Stimulated activated CD8-positive, alpha-beta memory T cell treated with anti-CD3 and anti-CD28 coated beads, Interleukin-15, amount 100 ng/mL, for 24 hours (primary cell): Measurements from ENCODE around the gene CEP170B.
"Not testable (repeated sequence)": the region's sequence is repeated elsewhere in the genome, so short reads cannot be mapped to it uniquely, and the experiment has no call there.

ENCODE experiments used
- DNase-seq: peaks from one replicate; pipeline ENCODE4 v3.0.0-alpha.2; 2020; ENCODE audit warnings: low read depth

CEP170B gene

DNA sequence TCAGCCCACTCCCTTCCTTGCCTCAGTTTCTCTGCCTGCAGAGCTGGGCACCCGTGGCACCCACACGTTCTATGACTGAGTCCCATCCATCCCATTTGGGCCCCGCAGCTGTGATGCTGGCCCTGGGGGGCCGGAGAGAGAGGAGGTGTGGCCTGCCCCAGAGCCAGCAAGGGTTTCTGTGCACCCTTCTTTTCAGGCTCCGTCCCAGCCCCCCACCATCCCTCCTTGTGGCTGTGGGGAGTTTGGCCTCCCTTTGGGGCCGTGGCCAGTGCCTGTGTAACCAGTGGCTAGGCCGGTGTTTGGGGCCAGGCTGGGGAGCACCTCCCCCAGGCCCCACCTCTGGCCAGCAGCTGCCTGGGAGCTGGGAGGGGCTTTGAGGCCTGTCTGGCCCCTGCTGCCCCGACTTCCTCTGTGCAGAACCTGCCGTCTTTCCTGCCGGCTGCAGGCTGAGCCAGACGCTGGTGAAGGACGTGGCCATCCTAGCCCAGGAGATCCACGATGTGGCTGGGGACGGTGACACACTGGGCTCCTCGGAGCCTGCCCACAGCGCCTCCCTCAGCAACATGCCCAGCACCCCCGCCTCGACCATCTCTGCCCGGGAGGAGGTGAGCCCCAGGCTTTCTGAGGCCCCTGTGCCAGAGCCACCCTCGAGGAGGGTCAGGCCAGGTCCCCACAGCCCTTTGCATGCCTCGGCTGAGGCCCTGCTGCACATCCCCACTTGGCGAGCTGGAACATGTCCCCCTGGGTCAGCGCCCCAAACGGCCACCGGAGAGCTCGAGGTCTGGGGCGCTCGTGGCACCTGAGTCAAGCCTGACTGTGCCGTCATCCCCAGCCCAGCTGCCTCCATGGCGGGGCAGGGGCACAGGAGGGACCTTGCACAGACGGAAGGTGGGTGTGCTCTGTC, 27.7 kb downstream of the CEP170B start:
- DNase-seq: no peak

DNA sequence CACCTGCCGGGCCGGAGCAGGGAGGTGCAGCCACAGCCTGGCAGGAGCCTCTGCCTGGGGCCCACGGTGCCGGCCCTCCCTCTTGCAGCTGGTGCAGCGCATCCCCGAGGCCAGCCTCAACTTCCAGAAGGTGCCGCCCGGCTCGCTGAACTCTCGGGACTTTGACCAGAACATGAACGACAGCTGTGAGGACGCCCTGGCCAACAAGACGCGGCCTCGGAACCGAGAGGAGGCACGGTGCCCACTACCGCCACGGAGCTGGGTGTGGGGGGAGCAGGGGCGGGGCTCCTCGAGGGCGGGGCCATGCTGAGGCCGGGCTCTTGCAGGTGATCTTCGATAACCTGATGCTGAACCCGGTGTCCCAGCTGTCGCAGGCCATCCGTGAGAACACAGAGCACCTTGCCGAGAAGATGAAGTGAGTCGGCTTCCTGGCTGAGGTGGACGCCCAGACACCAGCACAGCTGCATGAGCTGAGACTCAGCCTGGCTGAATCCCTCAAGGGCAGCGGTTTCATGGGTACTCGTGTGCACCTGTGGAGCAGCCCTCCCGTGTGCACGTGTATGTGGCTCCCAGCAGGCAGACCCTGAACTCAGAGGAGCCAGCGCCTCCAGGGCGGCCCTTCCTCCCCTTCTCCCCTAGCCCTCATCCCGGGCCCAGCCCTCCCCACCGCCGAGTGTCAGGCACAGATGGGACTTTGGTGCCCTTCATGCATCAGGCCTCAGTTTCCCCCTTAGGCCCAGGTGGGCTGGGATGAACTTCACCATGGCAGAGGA, 28.6 kb downstream of the CEP170B start:
- no peak for DNase-seq

DNA sequence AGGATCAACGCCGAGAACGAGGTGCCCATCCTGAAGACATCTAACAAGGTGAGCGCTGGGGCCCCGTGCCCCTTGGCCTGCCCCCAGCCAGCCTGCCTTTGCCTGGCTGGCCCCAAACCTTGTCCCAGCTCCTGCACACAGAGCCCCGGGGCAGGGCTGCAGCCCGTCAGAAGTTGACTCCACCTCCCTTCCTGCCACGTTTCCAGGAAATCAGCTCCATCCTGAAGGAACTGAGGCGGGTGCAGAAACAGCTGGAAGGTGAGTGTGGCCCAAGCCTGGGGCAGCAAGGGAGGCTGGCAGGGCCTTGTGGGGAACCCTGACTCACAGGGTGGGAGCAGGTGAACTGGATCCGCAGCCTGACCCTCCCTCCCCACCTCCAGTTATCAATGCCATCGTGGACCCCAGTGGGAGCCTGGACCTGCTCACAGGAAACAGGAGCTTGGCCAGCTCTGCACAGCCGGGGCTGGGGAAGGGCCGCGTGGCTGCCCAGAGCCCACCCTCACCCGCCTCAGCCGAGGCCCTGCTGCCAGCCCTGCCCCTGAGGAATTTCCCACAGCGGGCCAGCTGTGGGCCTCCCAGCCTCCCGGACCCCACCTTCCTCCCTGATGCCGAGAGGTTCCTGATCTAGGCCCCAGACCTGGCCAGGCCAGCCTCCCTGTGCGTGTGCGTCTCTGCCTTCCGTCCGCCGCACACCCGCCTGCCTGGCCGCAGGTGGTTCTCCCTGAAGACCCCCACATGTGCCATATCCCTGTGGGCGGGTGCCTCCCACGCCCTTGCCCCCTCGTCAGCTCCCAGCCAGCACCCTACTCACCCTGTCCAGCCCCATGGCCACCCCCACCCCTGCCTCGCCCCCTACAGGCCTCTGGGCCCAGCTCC, 29.5 kb downstream of the CEP170B start:
- no peak for DNase-seq

DNA sequence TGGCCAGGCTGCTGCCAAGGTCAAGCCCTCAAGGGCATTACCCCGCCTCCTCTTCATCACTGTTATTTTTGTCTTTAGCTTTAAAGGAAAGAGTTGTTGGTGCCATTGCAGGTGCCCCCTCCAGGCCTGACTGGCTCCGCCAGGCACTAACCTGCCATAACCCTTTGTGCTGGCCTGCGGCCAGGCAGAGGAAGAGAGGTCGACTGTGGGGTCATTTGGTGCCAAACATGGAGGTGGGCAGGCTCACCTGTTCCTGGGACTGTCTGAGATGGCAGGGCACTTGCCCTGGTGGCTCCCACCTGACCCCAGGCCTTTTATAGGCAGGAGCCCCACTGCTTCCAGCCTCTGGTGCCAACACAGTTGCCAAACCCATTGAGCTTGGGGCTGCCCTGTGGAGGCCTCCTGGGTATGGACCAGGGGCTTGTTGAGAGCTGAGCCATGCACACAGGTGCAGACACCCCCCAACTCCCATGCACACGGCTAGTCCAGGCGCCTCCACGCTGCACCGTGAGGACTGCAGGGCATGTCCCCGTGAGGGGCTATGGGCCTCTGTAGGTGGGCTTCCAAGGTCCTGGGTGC, 30.2 kb downstream of the CEP170B start:
- no peak for DNase-seq

DNA sequence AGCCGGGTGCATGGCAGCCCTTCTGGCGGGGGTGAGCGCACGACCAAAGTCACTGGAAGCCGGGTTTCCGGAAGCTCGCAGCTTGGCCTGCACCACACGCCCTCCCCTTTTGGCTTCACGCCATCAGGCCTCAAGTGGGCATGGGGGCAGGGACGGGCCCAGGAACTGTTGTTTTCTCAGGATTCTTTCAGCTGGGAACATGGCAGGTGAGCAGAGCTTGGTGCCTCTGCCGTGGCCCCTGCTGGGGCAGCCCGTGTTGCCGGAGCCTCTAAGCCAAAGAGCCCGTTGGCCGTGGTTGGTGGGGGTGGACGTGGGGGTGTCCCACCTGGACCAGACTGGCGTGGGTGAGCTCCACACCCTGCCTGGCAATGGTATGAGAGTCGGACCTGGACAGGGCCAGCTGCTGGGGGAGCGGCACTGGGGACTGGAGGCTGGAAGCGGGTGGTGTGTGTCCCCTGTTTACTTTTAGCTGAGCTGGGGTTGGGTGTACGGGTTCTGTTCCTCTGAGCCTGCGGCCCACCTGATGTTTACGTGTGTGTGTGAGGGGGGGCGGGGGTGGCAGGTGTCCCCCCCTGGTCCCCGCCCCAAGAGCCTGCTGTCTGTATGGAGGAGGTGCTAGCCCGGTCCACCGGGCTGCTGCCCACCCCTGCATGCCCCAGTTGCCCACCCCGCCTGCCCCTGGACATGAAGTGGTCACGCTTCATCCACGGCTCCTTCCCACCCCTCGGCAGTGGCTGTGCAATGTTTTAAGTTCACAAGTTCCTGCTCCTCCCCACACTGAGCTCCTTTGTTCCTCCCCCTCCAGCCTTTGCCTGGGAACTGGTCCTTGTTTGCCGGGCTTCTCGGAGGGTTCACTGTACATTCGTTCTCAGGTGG, 31.0 kb downstream of the CEP170B start:
- DNase-seq: no peak

DNA sequence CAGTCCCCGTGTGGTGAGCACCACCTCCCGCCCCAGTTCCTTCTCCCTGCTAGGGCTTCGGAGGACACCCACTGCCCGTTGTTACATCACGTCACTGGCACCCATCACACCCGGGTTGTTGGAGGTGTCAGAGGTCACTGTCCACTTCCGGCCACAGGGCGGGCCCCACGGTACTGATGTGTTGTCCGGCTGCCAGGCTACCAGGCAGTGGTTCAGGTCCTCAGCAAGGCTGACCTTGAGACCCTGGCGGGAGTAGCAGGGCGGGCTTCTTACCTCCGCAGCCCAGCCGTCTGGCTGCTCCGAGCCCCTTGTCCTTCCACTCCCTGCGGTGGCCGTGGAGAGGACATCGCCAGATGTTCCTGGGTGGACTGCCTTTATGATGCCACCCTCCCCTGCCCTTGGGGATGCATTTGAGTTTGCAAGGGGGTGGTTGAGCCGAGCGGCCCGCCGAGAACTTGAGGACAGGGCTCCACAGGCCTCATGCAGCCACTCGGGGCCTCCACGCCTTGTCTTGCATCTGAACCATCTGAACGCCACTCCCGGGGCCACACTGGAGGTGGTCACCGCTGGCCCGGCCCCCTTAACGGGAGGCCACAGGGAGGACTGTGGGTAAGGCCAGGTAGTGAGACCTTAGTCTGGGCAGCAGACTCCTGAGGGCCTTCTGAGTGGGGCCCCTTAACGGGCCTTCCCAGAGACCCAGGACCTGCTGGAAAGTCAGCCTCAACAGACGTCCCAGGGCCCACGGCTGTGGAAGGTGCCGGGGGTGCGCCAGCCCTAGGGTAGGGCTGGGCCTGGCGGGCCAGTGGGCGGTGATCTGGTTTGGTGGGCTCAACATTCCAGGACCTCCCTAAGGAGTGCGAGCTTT, 32.5 kb downstream of the CEP170B start:
- no peak for DNase-seq

DNA sequence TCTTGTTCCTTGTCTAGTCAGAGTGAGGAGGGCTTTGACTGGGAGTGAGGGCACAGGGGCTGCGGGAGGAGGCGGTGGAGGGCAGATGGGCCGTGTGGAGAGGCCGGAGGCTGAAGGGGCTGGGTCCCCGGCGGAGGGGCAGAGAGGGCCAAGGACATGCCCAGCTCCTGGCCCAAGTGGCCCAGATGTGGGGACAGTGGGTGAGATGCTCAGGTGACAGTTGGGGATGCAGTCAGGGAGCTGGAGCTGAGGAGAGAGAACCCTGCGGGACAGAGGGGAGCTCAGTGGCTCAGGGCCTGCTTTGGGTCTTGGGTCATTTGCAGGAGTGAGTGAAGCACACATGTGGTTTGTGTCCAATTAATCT, 33.1 kb downstream of the CEP170B start:
- no peak for DNase-seq

DNA sequence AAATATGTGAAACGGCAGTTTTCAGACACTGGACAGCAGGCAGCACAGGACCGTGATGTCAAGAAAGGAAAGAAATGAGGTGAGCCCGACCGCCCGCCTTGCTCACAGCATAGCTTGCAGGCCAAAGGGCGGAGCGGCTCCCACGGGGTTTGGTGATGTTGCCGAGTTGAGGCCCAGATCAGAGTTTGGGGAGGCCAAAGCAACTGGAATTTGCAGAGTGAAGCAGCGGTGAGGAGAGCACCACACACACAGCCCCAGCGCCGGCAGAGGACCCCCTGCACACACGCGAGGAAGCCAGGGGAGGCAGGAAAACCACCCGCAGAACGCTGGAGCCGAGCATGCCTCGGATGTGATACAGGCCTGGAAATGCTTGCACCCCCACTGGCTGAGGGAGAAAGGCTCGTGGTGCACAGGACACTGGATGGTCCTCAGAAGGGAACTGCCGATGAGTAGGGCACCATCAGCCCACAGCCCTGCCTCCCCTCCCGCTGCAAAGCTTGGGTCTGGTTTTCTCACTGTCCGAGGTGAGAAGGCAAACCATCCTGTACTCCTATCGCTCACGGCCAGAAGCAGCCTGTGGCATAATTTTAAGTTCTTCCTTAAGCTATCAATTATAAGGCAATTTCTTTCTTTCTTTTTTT, 33.9 kb downstream of the CEP170B start:
- no peak for DNase-seq

DNA sequence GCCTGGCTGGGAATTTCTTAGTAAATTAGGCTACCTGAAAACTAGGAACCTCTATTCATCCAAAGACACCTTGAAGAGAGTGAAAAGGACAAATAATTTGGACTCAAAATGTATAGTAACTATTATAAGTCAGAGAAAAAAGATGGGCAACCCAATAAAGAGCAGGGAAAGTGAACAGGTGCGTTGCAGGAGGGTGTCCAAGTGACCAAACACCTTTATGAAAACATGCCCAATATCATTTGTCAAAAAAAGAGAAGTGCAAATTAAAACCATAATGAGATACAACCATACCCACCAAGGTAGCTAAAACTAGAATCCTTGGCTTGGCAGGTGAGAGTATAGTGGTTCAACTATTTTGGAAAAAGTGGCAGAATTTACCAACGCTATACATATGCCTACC, 34.7 kb downstream of the CEP170B start:
- no peak for DNase-seq

DNA sequence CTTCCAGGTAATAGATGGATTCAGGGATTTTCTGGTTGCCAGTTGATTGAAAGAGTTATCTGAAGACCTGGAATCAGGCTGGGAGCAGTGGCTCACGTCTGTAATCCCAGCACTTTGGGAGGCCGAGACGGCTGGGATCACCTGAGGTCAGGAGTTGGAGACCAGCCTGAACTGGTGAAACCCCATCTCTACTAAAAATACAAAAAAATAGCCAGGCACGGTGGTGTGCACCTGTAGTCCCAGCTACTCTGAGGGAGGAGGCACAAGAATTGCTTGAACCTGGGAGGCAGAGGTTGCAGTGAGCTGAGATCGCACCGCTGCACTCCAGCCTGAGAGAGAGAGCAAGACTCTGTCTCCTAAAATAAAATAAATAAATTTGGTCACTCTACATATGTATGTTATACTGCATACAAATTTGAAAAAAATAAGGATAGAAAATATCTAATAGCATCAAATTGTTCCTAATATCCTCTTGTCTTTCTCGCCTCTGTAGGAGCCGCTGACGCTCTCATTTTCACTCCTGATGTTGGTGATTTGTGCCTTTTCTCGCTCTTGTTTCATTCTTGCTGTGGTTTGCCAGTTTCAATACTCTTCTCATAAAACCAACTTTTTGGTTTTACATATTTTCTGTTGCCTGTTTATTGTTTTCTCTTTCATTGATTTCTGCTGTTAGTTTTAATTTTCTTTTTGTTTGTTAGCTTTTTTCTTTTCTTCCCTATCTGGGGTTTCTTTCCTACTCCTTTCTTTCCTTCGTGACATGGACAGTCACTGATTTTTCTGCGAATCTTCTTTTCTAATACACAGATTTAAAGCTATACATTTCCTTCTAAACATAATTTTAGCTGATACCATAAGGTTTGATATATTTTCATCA, 35.8 kb downstream of the CEP170B start:
- DNase-seq: no peak

DNA sequence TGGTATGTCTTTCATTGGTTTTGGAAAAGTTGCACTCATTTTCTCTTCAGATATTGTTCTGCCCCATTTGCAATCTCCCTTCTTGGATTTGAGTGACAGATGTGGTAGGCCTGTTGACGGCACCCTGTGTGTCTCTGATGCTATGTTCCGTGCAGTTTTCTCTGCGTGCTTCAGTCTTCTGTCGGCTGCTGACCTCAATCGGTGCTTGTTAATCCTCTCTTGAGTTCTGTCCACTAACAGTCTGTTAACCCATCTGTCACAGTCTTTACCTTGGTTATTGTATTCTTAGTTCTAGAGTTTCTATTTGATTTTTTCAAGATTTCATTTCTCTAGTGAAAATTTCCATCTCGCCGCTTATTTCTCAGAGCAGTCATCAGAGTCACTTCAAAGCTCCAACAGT, 38.9 kb downstream of the CEP170B start:
- DNase-seq: no peak

DNA sequence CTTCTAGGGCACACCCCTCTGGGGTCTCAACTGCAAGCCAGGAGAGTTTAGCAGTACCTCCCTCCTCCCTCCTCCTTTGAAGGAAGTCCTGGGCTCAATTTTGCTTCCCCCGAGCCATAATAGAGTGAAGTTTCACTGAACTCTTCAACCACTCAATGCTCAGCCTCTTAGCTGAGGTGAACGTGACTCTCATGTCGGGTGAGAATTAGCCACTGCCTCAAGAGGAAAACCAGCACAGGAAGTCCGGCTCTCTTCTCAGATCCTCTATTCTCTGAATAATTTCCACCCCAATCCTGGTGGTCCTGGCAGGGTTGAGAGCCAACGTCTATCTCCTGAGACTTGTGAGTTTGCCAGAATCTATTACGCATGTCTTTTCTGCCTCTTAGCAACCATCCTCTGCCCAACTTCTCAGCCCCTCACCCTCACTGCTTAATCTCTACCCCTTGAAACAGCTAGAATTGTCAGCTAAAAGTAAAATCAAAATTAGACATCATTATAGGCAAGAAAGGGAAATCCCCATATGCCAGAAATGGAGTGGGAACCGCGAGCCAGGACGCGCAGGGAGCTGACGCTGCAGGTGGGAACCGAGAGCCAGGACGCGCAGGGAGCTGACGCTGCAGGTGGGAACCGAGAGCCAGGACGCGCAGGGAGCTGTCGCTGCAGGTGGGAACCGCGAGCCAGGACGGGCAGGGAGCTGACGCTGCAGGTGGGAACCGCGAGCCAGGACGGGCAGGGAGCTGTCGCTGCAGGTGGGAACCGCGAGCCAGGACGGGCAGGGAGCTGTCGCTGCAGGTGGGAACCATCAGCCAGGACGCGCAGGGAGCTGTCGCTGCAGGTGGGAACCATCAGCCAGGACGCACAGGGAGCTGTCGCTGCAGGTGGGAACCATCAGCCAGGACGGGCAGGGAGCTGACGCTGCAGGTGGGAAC, 39.8 kb downstream of the CEP170B start:
- DNase-seq: not testable (repeated sequence)

DNA sequence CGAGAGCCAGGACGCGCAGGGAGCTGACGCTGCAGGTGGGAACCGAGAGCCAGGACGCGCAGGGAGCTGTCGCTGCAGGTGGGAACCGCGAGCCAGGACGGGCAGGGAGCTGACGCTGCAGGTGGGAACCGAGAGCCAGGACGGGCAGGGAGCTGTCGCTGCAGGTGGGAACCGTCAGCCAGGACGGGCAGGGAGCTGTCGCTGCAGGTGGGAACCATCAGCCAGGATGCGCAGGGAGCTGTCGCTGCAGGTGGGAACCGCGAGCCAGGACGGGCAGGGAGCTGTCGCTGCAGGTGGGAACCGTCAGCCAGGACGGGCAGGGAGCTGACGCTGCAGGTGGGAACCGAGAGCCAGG, 40.5 kb downstream of the CEP170B start:
- not testable (repeated sequence) for DNase-seq

DNA sequence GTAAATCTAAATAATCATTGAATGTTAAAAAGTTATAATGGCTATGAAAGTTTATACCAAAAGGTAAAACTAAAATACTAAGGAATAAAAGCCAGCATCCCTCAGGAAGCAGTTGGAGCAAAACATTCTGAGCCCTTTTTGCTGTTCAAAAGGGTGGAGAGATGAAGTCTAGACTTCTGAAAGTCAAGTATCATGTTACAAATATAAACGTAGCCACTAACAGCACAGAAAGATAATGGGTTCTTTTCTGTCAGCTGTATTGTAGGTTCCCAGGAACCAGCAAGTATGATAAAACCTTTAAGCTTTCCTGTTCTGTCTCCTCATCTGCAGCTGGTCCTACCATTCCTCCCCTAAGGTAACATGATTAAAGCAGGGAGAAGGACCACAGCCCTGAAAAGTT, 43.2 kb downstream of the CEP170B start:
- DNase-seq: no peak

DNA sequence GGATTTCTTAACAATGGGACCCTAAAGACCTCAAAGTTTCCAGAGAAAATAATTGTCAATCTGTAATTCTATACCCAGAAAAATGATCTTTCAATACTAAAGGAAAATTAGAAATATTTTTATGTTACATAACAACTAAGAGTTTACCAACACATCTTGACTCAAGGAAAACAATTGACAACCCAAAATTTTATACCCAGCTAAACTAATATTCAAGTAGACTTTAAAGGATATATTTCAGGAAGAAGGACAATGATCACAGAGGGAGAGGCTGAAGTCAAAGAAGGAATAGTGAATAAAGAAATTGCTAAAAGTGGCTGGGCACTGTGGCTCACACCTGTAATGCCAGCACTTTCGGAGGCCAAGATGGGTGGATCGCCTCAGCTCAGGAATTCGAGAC, 47.0 kb downstream of the CEP170B start:
- DNase-seq: no peak

DNA sequence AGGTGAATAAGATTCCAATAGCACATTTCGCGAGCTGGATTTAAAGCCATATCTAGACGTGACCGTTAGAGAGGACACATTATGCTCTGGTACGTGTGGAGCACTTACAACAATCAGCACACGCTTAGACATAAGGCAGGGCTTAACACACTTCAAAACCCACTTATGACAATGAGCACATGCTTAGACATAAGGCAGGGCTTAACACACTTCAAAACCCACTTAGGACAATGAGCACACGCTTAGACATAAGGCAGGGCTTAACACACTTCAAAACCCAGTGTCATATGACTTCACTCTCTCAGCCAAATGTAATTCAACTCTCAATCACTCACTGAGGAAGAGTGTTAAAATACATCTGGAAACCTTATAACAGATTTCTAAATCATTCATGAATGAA, 48.4 kb downstream of the CEP170B start:
- DNase-seq: no peak

DNA sequence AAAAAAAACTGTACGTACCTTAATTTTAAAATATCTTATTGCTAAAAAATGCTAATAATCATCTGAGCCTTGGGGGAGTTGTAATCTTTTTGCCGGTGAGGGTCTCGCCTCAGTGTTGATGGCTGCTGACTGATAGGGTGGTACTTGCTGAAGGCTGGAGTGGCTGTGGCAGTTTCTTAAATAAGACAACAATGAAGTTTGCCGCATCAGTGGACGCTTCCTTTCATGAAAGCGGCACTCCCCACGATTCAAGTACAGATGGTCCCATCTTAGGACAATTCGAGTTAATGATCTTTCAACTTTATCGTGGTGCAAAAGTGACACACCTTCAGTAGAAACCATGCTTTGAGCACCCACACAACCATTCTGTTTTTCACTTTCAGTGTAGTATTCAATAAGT, 52.0 kb downstream of the CEP170B start:
- no peak for DNase-seq

DNA sequence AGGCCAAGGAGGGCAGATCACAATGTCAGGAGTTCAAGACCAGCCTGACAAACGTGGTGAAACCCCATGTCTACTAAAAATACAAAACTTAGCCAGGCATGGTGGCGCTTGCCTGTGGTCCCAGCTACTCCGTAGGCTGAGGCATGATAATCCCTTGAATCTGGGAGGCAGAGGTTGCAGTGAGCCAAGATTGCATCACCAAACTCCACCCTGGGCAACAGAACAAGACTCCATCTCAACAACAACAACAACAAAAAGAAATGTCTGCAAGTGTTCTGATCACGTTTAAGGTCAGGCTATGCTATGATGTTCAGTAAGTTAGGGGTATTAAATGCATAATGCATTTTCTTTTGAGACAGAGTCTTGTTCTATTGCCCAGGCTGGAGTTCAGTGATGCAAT, 52.9 kb downstream of the CEP170B start:
- no peak for DNase-seq
